GM12891 (cell line): Measurements from ENCODE around the gene RPL26.

Source experiments
- POLR2AphosphoS5 ChIP-seq: IDR thresholded peaks from 2 replicates; pipeline ENCODE4 v1.6.1; 2011; ENCODE audit warnings: low read depth, low read length, control low read depth
- SPI1 ChIP-seq: IDR thresholded peaks from 2 replicates; pipeline ENCODE4 v1.6.1; 2011; ENCODE audit warnings: low read depth, low read length, control low read depth

DNA sequence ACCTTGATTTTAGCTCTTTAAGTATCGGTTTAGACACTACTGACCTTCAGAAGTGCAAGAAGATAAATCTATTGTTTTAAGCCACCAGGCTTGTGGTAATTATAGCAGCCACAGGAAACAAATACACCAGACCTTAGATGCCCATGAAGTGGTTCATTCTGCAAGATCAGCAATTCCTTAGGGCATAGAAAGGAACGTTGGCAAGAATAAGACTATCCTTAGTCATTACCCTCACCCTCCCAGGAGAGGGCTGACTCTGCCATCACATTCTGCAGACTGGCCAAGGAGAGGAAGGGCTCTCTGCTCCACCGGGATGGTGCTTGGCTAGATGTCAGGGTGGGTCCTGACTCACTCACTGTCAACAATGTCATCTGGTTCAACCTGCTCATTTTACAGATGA lies 38.6 kb upstream of the RPL26 start:
- no peak for TF ChIP-seq SPI1
- TF ChIP-seq POLR2AphosphoS5: no peak
